Measurements from ENCODE around the gene RHOB.

DNA sequence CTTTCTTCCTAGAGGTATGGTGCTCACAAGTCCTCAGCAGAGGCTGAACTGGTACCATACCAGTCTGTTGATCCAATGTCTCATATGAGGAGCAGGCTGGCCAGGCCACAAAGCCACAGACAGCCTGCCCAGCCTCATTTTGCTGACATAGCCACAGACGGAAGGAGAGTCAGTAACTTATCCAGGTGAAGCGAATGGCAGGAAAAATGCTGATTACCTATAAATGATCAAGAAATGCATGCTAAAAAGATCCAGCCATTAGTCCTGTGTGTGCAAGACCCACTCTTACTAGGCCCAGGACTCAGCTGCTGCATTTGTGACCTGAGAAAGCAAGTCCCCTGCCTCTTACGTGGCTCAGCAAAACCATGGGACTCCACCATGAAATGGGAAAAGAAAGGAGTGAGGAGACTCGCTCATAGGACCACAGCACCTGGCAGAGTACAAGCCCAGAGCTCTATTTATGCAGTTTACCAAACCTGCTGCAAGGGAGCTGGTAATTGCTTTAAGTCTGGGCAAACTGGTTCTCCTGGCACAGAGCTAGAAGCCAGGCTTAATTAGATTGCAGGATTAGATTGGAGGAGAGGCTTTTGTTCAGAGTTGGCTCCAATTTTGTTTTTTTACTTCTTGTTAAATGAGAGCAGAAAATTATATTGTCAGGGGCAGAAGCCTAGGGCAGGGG lies 19.0 kb downstream of the RHOB start:
- TF ChIP-seq, protein P1, sequence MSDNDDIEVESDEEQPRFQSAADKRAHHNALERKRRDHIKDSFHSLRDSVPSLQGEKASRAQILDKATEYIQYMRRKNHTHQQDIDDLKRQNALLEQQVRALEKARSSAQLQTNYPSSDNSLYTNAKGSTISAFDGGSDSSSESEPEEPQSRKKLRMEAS (IDR thresholded peaks at IDR 0.05; ENCODE audit: low read depth): no peak
- TF ChIP-seq, protein P2, sequence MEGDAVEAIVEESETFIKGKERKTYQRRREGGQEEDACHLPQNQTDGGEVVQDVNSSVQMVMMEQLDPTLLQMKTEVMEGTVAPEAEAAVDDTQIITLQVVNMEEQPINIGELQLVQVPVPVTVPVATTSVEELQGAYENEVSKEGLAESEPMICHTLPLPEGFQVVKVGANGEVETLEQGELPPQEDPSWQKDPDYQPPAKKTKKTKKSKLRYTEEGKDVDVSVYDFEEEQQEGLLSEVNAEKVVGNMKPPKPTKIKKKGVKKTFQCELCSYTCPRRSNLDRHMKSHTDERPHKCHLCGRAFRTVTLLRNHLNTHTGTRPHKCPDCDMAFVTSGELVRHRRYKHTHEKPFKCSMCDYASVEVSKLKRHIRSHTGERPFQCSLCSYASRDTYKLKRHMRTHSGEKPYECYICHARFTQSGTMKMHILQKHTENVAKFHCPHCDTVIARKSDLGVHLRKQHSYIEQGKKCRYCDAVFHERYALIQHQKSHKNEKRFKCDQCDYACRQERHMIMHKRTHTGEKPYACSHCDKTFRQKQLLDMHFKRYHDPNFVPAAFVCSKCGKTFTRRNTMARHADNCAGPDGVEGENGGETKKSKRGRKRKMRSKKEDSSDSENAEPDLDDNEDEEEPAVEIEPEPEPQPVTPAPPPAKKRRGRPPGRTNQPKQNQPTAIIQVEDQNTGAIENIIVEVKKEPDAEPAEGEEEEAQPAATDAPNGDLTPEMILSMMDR (IDR thresholded peaks at IDR 0.05): no peak
- TF ChIP-seq RFX5 (IDR thresholded peaks at IDR 0.05; ENCODE audit: low read length) (no peak), GABPA (IDR thresholded peaks at IDR 0.05; ENCODE audit: low read depth) (no peak), TAF1 (IDR thresholded peaks at IDR 0.05; ENCODE audit: borderline replicate concordance, low read depth, low read length) (no peak), EP300 (IDR thresholded peaks at IDR 0.05; ENCODE audit: borderline replicate concordance in 1 of 2, low read depth in 1 of 2, low read length in 1 of 2) (peak in 1 of 2 experiments; percentile 73; a peak in 2 of 4 replicates), RXRA (IDR thresholded peaks at IDR 0.05; ENCODE audit: borderline replicate concordance, low read depth) (no peak), NFIC (IDR thresholded peaks at IDR 0.05; ENCODE audit: borderline replicate concordance) (no peak), EZH2phosphoT487 (IDR thresholded peaks at IDR 0.05; ENCODE audit: borderline replicate concordance, low read depth) (no peak)
- TF ChIP-seq, protein P3, sequence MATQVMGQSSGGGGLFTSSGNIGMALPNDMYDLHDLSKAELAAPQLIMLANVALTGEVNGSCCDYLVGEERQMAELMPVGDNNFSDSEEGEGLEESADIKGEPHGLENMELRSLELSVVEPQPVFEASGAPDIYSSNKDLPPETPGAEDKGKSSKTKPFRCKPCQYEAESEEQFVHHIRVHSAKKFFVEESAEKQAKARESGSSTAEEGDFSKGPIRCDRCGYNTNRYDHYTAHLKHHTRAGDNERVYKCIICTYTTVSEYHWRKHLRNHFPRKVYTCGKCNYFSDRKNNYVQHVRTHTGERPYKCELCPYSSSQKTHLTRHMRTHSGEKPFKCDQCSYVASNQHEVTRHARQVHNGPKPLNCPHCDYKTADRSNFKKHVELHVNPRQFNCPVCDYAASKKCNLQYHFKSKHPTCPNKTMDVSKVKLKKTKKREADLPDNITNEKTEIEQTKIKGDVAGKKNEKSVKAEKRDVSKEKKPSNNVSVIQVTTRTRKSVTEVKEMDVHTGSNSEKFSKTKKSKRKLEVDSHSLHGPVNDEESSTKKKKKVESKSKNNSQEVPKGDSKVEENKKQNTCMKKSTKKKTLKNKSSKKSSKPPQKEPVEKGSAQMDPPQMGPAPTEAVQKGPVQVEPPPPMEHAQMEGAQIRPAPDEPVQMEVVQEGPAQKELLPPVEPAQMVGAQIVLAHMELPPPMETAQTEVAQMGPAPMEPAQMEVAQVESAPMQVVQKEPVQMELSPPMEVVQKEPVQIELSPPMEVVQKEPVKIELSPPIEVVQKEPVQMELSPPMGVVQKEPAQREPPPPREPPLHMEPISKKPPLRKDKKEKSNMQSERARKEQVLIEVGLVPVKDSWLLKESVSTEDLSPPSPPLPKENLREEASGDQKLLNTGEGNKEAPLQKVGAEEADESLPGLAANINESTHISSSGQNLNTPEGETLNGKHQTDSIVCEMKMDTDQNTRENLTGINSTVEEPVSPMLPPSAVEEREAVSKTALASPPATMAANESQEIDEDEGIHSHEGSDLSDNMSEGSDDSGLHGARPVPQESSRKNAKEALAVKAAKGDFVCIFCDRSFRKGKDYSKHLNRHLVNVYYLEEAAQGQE (IDR thresholded peaks at IDR 0.05; ENCODE audit: low read depth, low read length): no peak

Data from SK-N-SH (cell line).